ENCODE data around the gene NID1. TPM values are rescaled to one million over a fixed set of nuclear protein-coding genes. Genes with fewer than 3 reads are reported as not detected.

The NID1 gene
- total RNA-seq, 2 experiments from 2014 or later = not detected

GRCh38 chr1:235986869-235987268, 78.0 kb downstream of the NID1 start:
- Histone ChIP-seq H3K9me2 (ENCODE audit: insufficient read depth, low read length) (no peaks in the 10 kb centered on the region), H3K4me3 (ENCODE audit: low read depth, low read length, poor library complexity, severe bottlenecking) (no peak overlapping the region), H3K36me3 (ENCODE audit: insufficient read depth, low read length) (no peaks in the 10 kb centered on the region), H3K4me1 (ENCODE audit: insufficient read depth, low read length, poor library complexity, severe bottlenecking) (no peaks in the 10 kb centered on the region), H3K4me2 (ENCODE audit: low read length) (no peak overlapping the region), H3K79me2 (ENCODE audit: insufficient read depth, low read depth, low read length) (no peaks in the 10 kb centered on the region), H3K27ac (ENCODE audit: low read depth, low read length, poor library complexity, severe bottlenecking) (no peak overlapping the region), H2AFZ (ENCODE audit: low read length) (no peak overlapping the region), H4K20me1 (ENCODE audit: insufficient read depth, low read length) (no peaks in the 10 kb centered on the region), H3K9me3 (ENCODE audit: low read length) (no peaks in the 10 kb centered on the region)
- DNase-seq (ENCODE audit: low spot score) = no peak
- no TSS peak for BruUV-seq (replicated peaks)
- POLR2A ChIA-PET = no interaction called here
- TF ChIP-seq, protein P1, sequence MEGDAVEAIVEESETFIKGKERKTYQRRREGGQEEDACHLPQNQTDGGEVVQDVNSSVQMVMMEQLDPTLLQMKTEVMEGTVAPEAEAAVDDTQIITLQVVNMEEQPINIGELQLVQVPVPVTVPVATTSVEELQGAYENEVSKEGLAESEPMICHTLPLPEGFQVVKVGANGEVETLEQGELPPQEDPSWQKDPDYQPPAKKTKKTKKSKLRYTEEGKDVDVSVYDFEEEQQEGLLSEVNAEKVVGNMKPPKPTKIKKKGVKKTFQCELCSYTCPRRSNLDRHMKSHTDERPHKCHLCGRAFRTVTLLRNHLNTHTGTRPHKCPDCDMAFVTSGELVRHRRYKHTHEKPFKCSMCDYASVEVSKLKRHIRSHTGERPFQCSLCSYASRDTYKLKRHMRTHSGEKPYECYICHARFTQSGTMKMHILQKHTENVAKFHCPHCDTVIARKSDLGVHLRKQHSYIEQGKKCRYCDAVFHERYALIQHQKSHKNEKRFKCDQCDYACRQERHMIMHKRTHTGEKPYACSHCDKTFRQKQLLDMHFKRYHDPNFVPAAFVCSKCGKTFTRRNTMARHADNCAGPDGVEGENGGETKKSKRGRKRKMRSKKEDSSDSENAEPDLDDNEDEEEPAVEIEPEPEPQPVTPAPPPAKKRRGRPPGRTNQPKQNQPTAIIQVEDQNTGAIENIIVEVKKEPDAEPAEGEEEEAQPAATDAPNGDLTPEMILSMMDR (conservative IDR thresholded peaks at IDR 0.05; ENCODE audit: low read length) = no peak
- no peak for TF ChIP-seq EZH2phosphoT487 (IDR thresholded peaks at IDR 0.05; ENCODE audit: borderline replicate concordance, low read depth, low read length)
- CTCF ChIA-PET (ENCODE audit: unreplicated experiment) = no interaction called here
- intact Hi-C loops (cut with micrococcal nuclease; ENCODE audit: unreplicated experiment) = no loop called here

DNA sequence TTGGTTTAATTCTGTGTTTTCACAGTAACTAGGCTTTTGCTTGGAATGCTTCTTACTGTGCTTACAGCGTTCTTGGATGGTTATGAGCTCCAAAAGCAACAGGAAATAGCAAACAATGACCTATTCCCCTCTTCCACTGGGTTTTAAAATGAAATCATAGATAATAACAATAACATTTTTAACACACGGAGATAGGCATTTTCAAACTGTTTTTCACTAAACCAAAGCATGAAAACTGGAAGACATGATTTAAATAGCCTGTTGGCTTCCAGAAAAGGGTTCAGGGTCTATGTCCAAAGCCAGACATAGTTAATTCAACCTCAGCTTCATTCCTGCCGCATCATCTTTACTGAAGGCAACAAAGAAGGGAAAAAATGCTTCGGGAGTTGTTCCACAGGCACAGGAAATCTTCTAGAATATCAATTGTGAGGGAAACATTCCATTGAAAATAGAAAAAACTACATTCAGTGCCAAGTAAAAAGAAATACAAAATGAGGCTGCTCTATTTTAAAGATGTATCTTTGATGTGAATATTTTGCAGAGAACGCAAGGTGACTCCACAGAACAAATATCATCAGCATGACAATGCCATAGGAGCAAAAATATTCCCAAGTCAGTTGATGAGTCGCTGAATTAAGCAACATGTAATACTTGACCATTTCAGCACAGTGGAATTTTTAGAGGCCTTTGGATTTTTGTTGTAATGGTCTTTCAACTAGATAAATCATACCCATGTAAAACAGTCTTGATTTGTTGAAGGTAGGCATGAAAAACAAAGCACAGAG, 80.7 kb downstream of the NID1 start:
- Histone ChIP-seq H3K9me3 (ENCODE audit: low read length) (no peaks in the 10 kb centered on the region), H3K36me3 (ENCODE audit: insufficient read depth, low read length) (no peaks in the 10 kb centered on the region), H3K4me2 (ENCODE audit: low read length) (no peak overlapping the region), H3K9me2 (ENCODE audit: insufficient read depth, low read length) (no peaks in the 10 kb centered on the region), H2AFZ (ENCODE audit: low read length) (no peak overlapping the region), H4K20me1 (ENCODE audit: insufficient read depth, low read length) (no peaks in the 10 kb centered on the region), H3K4me1 (ENCODE audit: insufficient read depth, low read length, poor library complexity, severe bottlenecking) (no peaks in the 10 kb centered on the region), H3K4me3 (ENCODE audit: low read depth, low read length, poor library complexity, severe bottlenecking) (no peak overlapping the region), H3K79me2 (ENCODE audit: insufficient read depth, low read depth, low read length) (no peaks in the 10 kb centered on the region), H3K27ac (ENCODE audit: low read depth, low read length, poor library complexity, severe bottlenecking) (no peak overlapping the region)
- CTCF ChIA-PET (ENCODE audit: unreplicated experiment) = no interaction called here
- TF ChIP-seq, protein P1 (conservative IDR thresholded peaks at IDR 0.05; ENCODE audit: low read length) = no peak
- TF ChIP-seq EZH2phosphoT487 (IDR thresholded peaks at IDR 0.05; ENCODE audit: borderline replicate concordance, low read depth, low read length) = no peak
- intact Hi-C loops (cut with micrococcal nuclease; ENCODE audit: unreplicated experiment) = no loop called here
- DNase-seq (ENCODE audit: low spot score) = no peak
- no TSS peak for BruUV-seq (replicated peaks)
- POLR2A ChIA-PET = interaction anchor here (1.0 kb wide), 2 partner anchors 12 to 91 kb away, joined by 4 read pairs; no protein-coding TSS in a partner anchor

DNA sequence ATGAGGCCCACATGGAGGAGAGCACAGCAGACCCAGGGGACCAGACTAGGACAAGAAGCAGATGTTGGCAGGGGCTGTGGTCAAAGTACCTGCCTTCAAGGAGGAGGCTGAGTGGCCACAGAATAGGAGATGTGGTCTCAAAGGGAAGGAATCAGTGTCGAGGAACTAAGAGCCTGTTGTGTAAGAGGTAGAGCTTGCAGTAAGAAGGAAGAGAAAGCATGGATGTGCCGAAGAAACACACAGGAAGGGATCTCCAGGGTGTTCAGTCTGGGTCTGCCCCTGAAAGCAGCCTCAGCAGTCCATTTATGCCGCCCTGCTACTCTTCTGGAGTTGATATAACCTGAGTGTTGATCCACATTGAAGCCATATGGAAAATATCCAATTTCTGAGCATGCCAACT, 83.9 kb downstream of the NID1 start:
- no peaks in the 10 kb centered on the region for H4K20me1 ChIP-seq (ENCODE audit: insufficient read depth, low read length)
- ChIA-PET POLR2A (no interaction called here), CTCF (ENCODE audit: unreplicated experiment) (no interaction called here)
- H2AFZ ChIP-seq (ENCODE audit: low read length) = no peak overlapping the region
- intact Hi-C loops (cut with micrococcal nuclease; ENCODE audit: unreplicated experiment) = no loop called here
- DNase-seq (ENCODE audit: low spot score) = no peak
- no peak overlapping the region for H3K4me2 ChIP-seq (ENCODE audit: low read length)
- H3K27ac ChIP-seq (ENCODE audit: low read depth, low read length, poor library complexity, severe bottlenecking) = no peak overlapping the region
- no peaks in the 10 kb centered on the region for H3K79me2 ChIP-seq (ENCODE audit: insufficient read depth, low read depth, low read length)
- no TSS peak for BruUV-seq (replicated peaks)
- no peaks in the 10 kb centered on the region for H3K4me1 ChIP-seq (ENCODE audit: insufficient read depth, low read length, poor library complexity, severe bottlenecking)
- no peak for TF ChIP-seq EZH2phosphoT487 (IDR thresholded peaks at IDR 0.05; ENCODE audit: borderline replicate concordance, low read depth, low read length)
- TF ChIP-seq, protein P1 (conservative IDR thresholded peaks at IDR 0.05; ENCODE audit: low read length) = no peak
- no peaks in the 10 kb centered on the region for H3K9me2 ChIP-seq (ENCODE audit: insufficient read depth, low read length)
- no peaks in the 10 kb centered on the region for H3K36me3 ChIP-seq (ENCODE audit: insufficient read depth, low read length)
- H3K4me3 ChIP-seq (ENCODE audit: low read depth, low read length, poor library complexity, severe bottlenecking) = no peak overlapping the region
- no peaks in the 10 kb centered on the region for H3K9me3 ChIP-seq (ENCODE audit: low read length)

Data from OCI-LY7 (cell line).